H9 (cell line): ENCODE measurements around the gene CDK5RAP1. TPM values are rescaled to one million over a fixed set of nuclear protein-coding genes. Genes with fewer than 3 reads are reported as not detected.
A peak's percentile ranks its signal among the peaks of the same experiment; 100 is the strongest.

ENCODE experiments used
- DNase-seq: peaks from one replicate; pipeline ENCODE4 v3.0.0-alpha.2; 2017
- H2AFZ ChIP-seq: one replicate; pipeline ENCODE4 v1.6.1; 2013; ENCODE audit warnings: mild to moderate bottlenecking, low read length, control low read depth, moderate library complexity
- H2AK5ac ChIP-seq: 2 replicates; pipeline ENCODE4 v1.6.1; 2013; ENCODE audit warnings: low read length, control low read depth, mixed read lengths; ENCODE audit not compliant: insufficient read length
- H2BK120ac ChIP-seq: one replicate; pipeline ENCODE4 v1.6.1; 2013; ENCODE audit warnings: low read depth, mild to moderate bottlenecking, low read length, control low read depth, inconsistent platforms; ENCODE audit not compliant: poor library complexity, severe bottlenecking
- H2BK12ac ChIP-seq: 2 replicates; pipeline ENCODE4 v1.6.1; 2013; ENCODE audit warnings: low read length, control low read depth, mixed read lengths, low read depth; ENCODE audit not compliant: insufficient read length
- H2BK15ac ChIP-seq: 2 replicates; pipeline ENCODE4 v1.6.1; 2013; ENCODE audit warnings: low read depth, low read length, control low read depth
- H2BK20ac ChIP-seq: one replicate; pipeline ENCODE4 v1.6.1; 2013; ENCODE audit warnings: low read depth, mild to moderate bottlenecking, low read length, control low read depth, inconsistent platforms; ENCODE audit not compliant: poor library complexity, severe bottlenecking
- H2BK5ac ChIP-seq: 2 replicates; pipeline ENCODE4 v1.6.1; 2013; ENCODE audit warnings: low read length, control low read depth, mixed read lengths; ENCODE audit not compliant: insufficient read length
- H3K14ac ChIP-seq: 2 replicates; pipeline ENCODE4 v1.6.1; 2013; ENCODE audit warnings: low read length, control low read depth; ENCODE audit not compliant: insufficient read depth
- H3K18ac ChIP-seq: 2 replicates; pipeline ENCODE4 v1.6.1; 2013; ENCODE audit warnings: low read depth, mild to moderate bottlenecking, mixed read lengths, low read length, control low read depth; ENCODE audit not compliant: insufficient read length
- H3K23ac ChIP-seq: 2 replicates; pipeline ENCODE4 v1.6.1; 2013; ENCODE audit warnings: low read length, control low read depth, mixed read lengths, low read depth; ENCODE audit not compliant: insufficient read length
- H3K23me2 ChIP-seq: 2 replicates; pipeline ENCODE4 v1.6.1; 2013; ENCODE audit warnings: low read depth, mild to moderate bottlenecking, mixed read lengths, low read length, control low read depth; ENCODE audit not compliant: insufficient read length, poor library complexity, severe bottlenecking
- H3K27ac ChIP-seq: 2 replicates; pipeline ENCODE4 v1.5.1; 2013; ENCODE audit warnings: low read length, control low read depth, mixed read lengths, low read depth; ENCODE audit not compliant: insufficient read length
- H3K27me3 ChIP-seq: 2 replicates; pipeline ENCODE4 v1.6.1; 2013; ENCODE audit warnings: low read length, control low read depth, inconsistent platforms; ENCODE audit not compliant: insufficient read depth
- H3K4ac ChIP-seq: 2 replicates; pipeline ENCODE4 v1.6.1; 2013; ENCODE audit warnings: low read depth, mild to moderate bottlenecking, control low read depth, inconsistent platforms, low read length, moderate library complexity
- H3K4me1 ChIP-seq: 2 replicates; pipeline ENCODE4 v1.6.1; 2013; ENCODE audit warnings: low read length, control low read depth, inconsistent platforms; ENCODE audit not compliant: insufficient read depth
- H3K4me2 ChIP-seq: 2 replicates; pipeline ENCODE4 v1.6.1; 2013; ENCODE audit warnings: low read length, control low read depth, mixed read lengths; ENCODE audit not compliant: insufficient read length, insufficient read depth
- H3K56ac ChIP-seq: 2 replicates; pipeline ENCODE4 v1.6.1; 2013; ENCODE audit warnings: low read depth, mild to moderate bottlenecking, mixed read lengths, low read length, control low read depth; ENCODE audit not compliant: insufficient read length
- H3K79me1 ChIP-seq: 2 replicates; pipeline ENCODE4 v1.6.1; 2013; ENCODE audit warnings: low read depth, mild to moderate bottlenecking, moderate library complexity, low read length, control low read depth, inconsistent platforms; ENCODE audit not compliant: insufficient read depth, poor library complexity, severe bottlenecking
- H3K79me2 ChIP-seq: 2 replicates; pipeline ENCODE4 v1.6.1; 2013; ENCODE audit warnings: low read length, control low read depth, inconsistent platforms; ENCODE audit not compliant: insufficient read depth
- H3K9ac ChIP-seq: 2 replicates; pipeline ENCODE4 v1.6.1; 2013; ENCODE audit warnings: low read length, control low read depth, mixed read lengths; ENCODE audit not compliant: insufficient read length; ENCODE audit errors: extremely low read depth
- H3K9me3 ChIP-seq: one replicate; pipeline ENCODE4 v1.6.1; 2013; ENCODE audit warnings: low read depth, low read length, inconsistent platforms; ENCODE audit not compliant: control insufficient read depth
- H3T11ph ChIP-seq: one replicate; pipeline ENCODE4 v1.6.1; 2013; ENCODE audit warnings: mild to moderate bottlenecking, low read length, control low read depth, inconsistent platforms
- H4K20me1 ChIP-seq: one replicate; pipeline ENCODE4 v1.6.1; 2013; ENCODE audit not compliant: control insufficient read depth, insufficient read length, insufficient read depth
- H4K5ac ChIP-seq: 2 replicates; pipeline ENCODE4 v1.6.1; 2013; ENCODE audit warnings: low read depth, mild to moderate bottlenecking, mixed read lengths, low read length, control low read depth; ENCODE audit not compliant: insufficient read length
- H4K8ac ChIP-seq: replicated peaks from 2 replicates; pipeline ENCODE4 v1.6.1; 2013; ENCODE audit warnings: low read length, control low read depth, mixed read lengths, low read depth; ENCODE audit not compliant: insufficient read length
- H4K91ac ChIP-seq: 2 replicates; pipeline ENCODE4 v1.6.1; 2013; ENCODE audit warnings: low read depth, mild to moderate bottlenecking, moderate library complexity, mixed read lengths, low read length, control low read depth; ENCODE audit not compliant: insufficient read length
- H3K27ac Mint-ChIP-seq, 3 experiments: 2 replicates in 2 of 3; 3 replicates in 1 of 3; pipeline ENCODE4 v1.8.0; 2020 to 2021; ENCODE audit warnings: mixed read lengths in 3 of 3, mild to moderate bottlenecking in 1 of 3, moderate library complexity in 1 of 3
- H3K27me3 Mint-ChIP-seq: 2 replicates; pipeline ENCODE4 v1.8.0; 2021; ENCODE audit warnings: low read depth, mild to moderate bottlenecking, moderate library complexity, mixed read lengths
- H3K36me3 Mint-ChIP-seq, 3 experiments: 2 replicates in 2 of 3; 3 replicates in 1 of 3; pipeline ENCODE4 v1.8.0; 2020 to 2021; ENCODE audit warnings: low read depth in 3 of 3, mixed read lengths in 3 of 3; ENCODE audit not compliant: insufficient read depth in 1 of 3
- H3K4me1 Mint-ChIP-seq, 2 experiments: 2 replicates each; pipeline ENCODE4 v1.8.0; 2020; ENCODE audit warnings: mixed read lengths in 2 of 2
- H3K4me3 Mint-ChIP-seq, 2 experiments: 2 replicates in 1 of 2; 3 replicates in 1 of 2; pipeline ENCODE4 v1.8.0; 2020 to 2021; ENCODE audit warnings: mild to moderate bottlenecking in 2 of 2, mixed read lengths in 2 of 2, moderate library complexity in 1 of 2
- H3K9me3 Mint-ChIP-seq, 2 experiments: 2 replicates in 1 of 2; 3 replicates in 1 of 2; pipeline ENCODE4 v1.8.0; 2020; ENCODE audit warnings: mild to moderate bottlenecking in 2 of 2, mixed read lengths in 2 of 2, moderate library complexity in 1 of 2
- CTCF ChIP-seq: fragments of 200-600 bp; sonication (generic); conservative IDR thresholded peaks from 3 replicates; pipeline ENCODE4 v1.8.0; 2021; ENCODE audit warnings: antibody characterized with exemption, mild to moderate bottlenecking
- WGBS: extraction: QIAGEN DNeasy Blood & Tissue Kit; methylation state at CpG from one replicate; pipeline ENCODE4 v1.1.7; 2013; ENCODE audit warnings: missing lambda C conversion rate, low lambda C conversion rate, mixed read lengths; ENCODE audit not compliant: insufficient read length; ENCODE audit errors: extremely low coverage; 5-methylcytosine and 5-hydroxymethylcytosine counted together
- total RNA-seq: library from RNA; stranded (reverse); gene quantifications from 2 replicates; pipeline ENCODE4 v1.2.1, GENCODE V29; 2021

The CDK5RAP1 gene
- total RNA-seq, 1 experiment from 2014 or later, result 66.4 TPM

GRCh38 chr20:33411242-33411641, 9.9 kb upstream of the CDK5RAP1 start:
- no peak overlapping the region for H2BK5ac ChIP-seq
- TF ChIP-seq CTCF, result no peak
- H4K5ac ChIP-seq, result no peak overlapping the region
- no peaks in the 10 kb centered on the region for H3K79me1 ChIP-seq
- Mint-ChIP-seq H3K4me3 (no peak overlapping the region), H3K9me3 (no peaks in the 10 kb centered on the region), H3K27ac (peak overlapping the region in 2 of 3 experiments; percentile 62 to 72; a peak in 1 of 7 replicates), H3K4me1 (0 out of 4 replicates have a peak, but pooled peaks cover 0 to 3% of the 10 kb centered on the region in 2 experiments), H3K27me3 (no peaks in the 10 kb centered on the region), H3K36me3 (peaks cover 0 to 19% (median 10%) of the 10 kb centered on the region in 3 experiments; a peak in 3 of 7 replicates)
- no peaks in the 10 kb centered on the region for H3K23me2 ChIP-seq
- no CpG with 5 or more reads among the region's 7 CpGs for WGBS
- no peak overlapping the region for H3K27ac ChIP-seq
- no peak overlapping the region for H2BK15ac ChIP-seq
- no peak overlapping the region for H3K9ac ChIP-seq
- no peak overlapping the region for H4K91ac ChIP-seq
- H2BK20ac ChIP-seq, result no peak overlapping the region
- H3K4me1 ChIP-seq, result no peaks in the 10 kb centered on the region
- no peak overlapping the region for H3K23ac ChIP-seq
- no peak overlapping the region for H3K14ac ChIP-seq
- H3K9me3 ChIP-seq, result no peaks in the 10 kb centered on the region
- H3K27me3 ChIP-seq, result no peaks in the 10 kb centered on the region
- no peaks in the 10 kb centered on the region for H3K79me2 ChIP-seq
- H4K20me1 ChIP-seq, result no peaks in the 10 kb centered on the region
- H4K8ac ChIP-seq, result no peak overlapping the region
- DNase-seq, result no peak
- H2AFZ ChIP-seq, result no peak overlapping the region
- no peak overlapping the region for H2BK120ac ChIP-seq
- no peak overlapping the region for H3K4ac ChIP-seq
- no peak overlapping the region for H2AK5ac ChIP-seq
- no peak overlapping the region for H3T11ph ChIP-seq
- no peak overlapping the region for H2BK12ac ChIP-seq
- no peak overlapping the region for H3K56ac ChIP-seq
- H3K4me2 ChIP-seq, result no peak overlapping the region
- no peak overlapping the region for H3K18ac ChIP-seq
